IMR-90 (cell line): ENCODE measurements around the gene TBCEL. TPM values are rescaled to one million over a fixed set of nuclear protein-coding genes. Genes with fewer than 3 reads are reported as not detected.

Source experiments
- ATAC-seq: fragments of 200-7000 bp; cut with Tn5 transposase; 2 replicates; pipeline ENCODE4 v1.9.1; 2020; ENCODE audit warnings: low read depth, mild to moderate bottlenecking, moderate library complexity
- BruUV-seq: library from RNA; stranded (reverse); fragments of 400-500 nt; replicated peaks from 2 replicates; lab custom pipeline; 2021; lab: Mats Ljungman, UMichigan
- CTCF ChIA-PET: fragments of 300-600 bp; formaldehyde crosslinking; extraction: SDS; loops from one replicate; lab custom pipeline; 2021; ENCODE audit warnings: antibody characterized with exemption; lab: Yijun Ruan, JAX
- POLR2A ChIA-PET: fragments of 300-600 bp; sonication (Branson Sonifier 250); formaldehyde crosslinking; loops from one replicate; lab custom pipeline; 2022; ENCODE audit warnings: antibody characterized with exemption; ENCODE audit not compliant: unreplicated experiment; lab: Charles Lee
- DNase-seq: peaks from one replicate; pipeline ENCODE4 v3.0.0; 2013
- H2AFZ ChIP-seq: replicated peaks from 2 replicates; pipeline ENCODE3; 2013; ENCODE audit warnings: low read length, mild to moderate bottlenecking; ENCODE audit not compliant: poor library complexity
- H2AK5ac ChIP-seq: 2 replicates; pipeline ENCODE4 v1.6.1; 2013; ENCODE audit warnings: low read depth, low read length, inconsistent platforms
- H2AK9ac ChIP-seq: replicated peaks from 2 replicates; pipeline ENCODE3; 2013; ENCODE audit warnings: mild to moderate bottlenecking, low read depth, low read length, moderate library complexity; ENCODE audit not compliant: poor library complexity
- H2BK120ac ChIP-seq: 2 replicates; pipeline ENCODE4 v1.6.1; 2013; ENCODE audit warnings: low read depth, low read length, inconsistent platforms
- H2BK15ac ChIP-seq: 3 replicates; pipeline ENCODE4 v1.6.1; 2013; ENCODE audit warnings: low read depth, low read length, inconsistent platforms
- H2BK20ac ChIP-seq: 2 replicates; pipeline ENCODE4 v1.6.1; 2013; ENCODE audit warnings: low read depth, mild to moderate bottlenecking, inconsistent platforms, low read length, moderate library complexity
- H2BK5ac ChIP-seq: 2 replicates; pipeline ENCODE4 v1.6.1; 2013; ENCODE audit warnings: mild to moderate bottlenecking, low read depth, low read length, inconsistent platforms; ENCODE audit not compliant: poor library complexity, severe bottlenecking
- H3K14ac ChIP-seq: replicated peaks from 2 replicates; pipeline ENCODE4 v1.6.1; 2013; ENCODE audit warnings: low read depth, low read length, inconsistent platforms
- H3K18ac ChIP-seq: 2 replicates; pipeline ENCODE4 v1.6.1; 2013; ENCODE audit warnings: low read depth, low read length, control low read depth
- H3K23ac ChIP-seq: 2 replicates; pipeline ENCODE4 v1.6.1; 2013; ENCODE audit warnings: low read depth, low read length, inconsistent platforms
- H3K27ac ChIP-seq: 2 replicates; pipeline ENCODE4 v1.5.1; 2013; ENCODE audit warnings: mild to moderate bottlenecking, control low read depth, low read length; ENCODE audit not compliant: insufficient read depth
- H3K27me3 ChIP-seq: 2 replicates; pipeline ENCODE4 v1.6.1; 2013; ENCODE audit warnings: low read length; ENCODE audit not compliant: control insufficient read depth, insufficient read depth
- H3K36me3 ChIP-seq: 2 replicates; pipeline ENCODE4 v1.6.1; 2013; ENCODE audit warnings: low read length, mixed read lengths; ENCODE audit not compliant: control insufficient read depth, insufficient read depth
- H3K4ac ChIP-seq: 2 replicates; pipeline ENCODE4 v1.6.1; 2013; ENCODE audit warnings: low read depth, low read length, inconsistent platforms
- H3K4me1 ChIP-seq: 2 replicates; pipeline ENCODE4 v1.6.1; 2013; ENCODE audit warnings: low read length, mixed read lengths; ENCODE audit not compliant: control insufficient read depth, insufficient read depth
- H3K4me2 ChIP-seq: 2 replicates; pipeline ENCODE4 v1.6.1; 2013; ENCODE audit warnings: low read depth, mild to moderate bottlenecking, control low read depth, low read length, moderate library complexity
- H3K4me3 ChIP-seq: 2 replicates; pipeline ENCODE4 v1.5.1; 2013; ENCODE audit warnings: low read depth, mild to moderate bottlenecking, control low read depth, low read length, moderate library complexity; ENCODE audit not compliant: insufficient read depth
- H3K56ac ChIP-seq: 2 replicates; pipeline ENCODE4 v1.6.1; 2013; ENCODE audit warnings: low read length, inconsistent platforms; ENCODE audit not compliant: insufficient read depth; ENCODE audit errors: extremely low read depth
- H3K79me1 ChIP-seq, 2 experiments: 2 replicates each; pipeline ENCODE4 v1.6.1; 2013; ENCODE audit warnings: low read length in 2 of 2, inconsistent platforms in 1 of 2, low read depth in 1 of 2
- H3K9ac ChIP-seq: 2 replicates; pipeline ENCODE4 v1.6.1; 2013; ENCODE audit warnings: low read depth, low read length, control low read depth
- H3K9me1 ChIP-seq: 2 replicates; pipeline ENCODE4 v1.6.1; 2013; ENCODE audit warnings: low read length, inconsistent platforms; ENCODE audit not compliant: insufficient read depth
- H3K9me3 ChIP-seq: 2 replicates; pipeline ENCODE4 v1.6.1; 2013; ENCODE audit warnings: low read length; ENCODE audit not compliant: control insufficient read depth, insufficient read depth
- H4K20me1 ChIP-seq: 2 replicates; pipeline ENCODE4 v1.6.1; 2013; ENCODE audit warnings: low read length, inconsistent platforms; ENCODE audit not compliant: insufficient read depth
- H4K5ac ChIP-seq: 2 replicates; pipeline ENCODE4 v1.6.1; 2013; ENCODE audit warnings: mild to moderate bottlenecking, low read depth, low read length, control low read depth
- H4K8ac ChIP-seq, 2 experiments: 2 replicates each; pipeline ENCODE4 v1.6.1; 2013; ENCODE audit warnings: low read depth in 2 of 2, low read length in 2 of 2, control low read depth in 1 of 2, inconsistent platforms in 1 of 2
- H4K91ac ChIP-seq: 2 replicates; pipeline ENCODE4 v1.6.1; 2013; ENCODE audit warnings: low read depth, low read length, inconsistent platforms; ENCODE audit not compliant: insufficient read depth
- BHLHE40 ChIP-seq: fragments of 150-350 bp; IDR thresholded peaks from 2 replicates; pipeline ENCODE4 v1.6.1; 2016; ENCODE audit warnings: mild to moderate bottlenecking, low read depth, low read length
- CEBPB ChIP-seq: IDR thresholded peaks from 2 replicates; pipeline ENCODE4 v1.6.1; 2012; ENCODE audit warnings: low read depth, low read length, improper control_type of control experiment
- CHD1 ChIP-seq: IDR thresholded peaks from 2 replicates; pipeline ENCODE4 v1.6.1; 2012; ENCODE audit warnings: low read depth, low read length, improper control_type of control experiment
- FOS ChIP-seq: fragments of 150-350 bp; IDR thresholded peaks from 2 replicates; pipeline ENCODE4 v1.6.1; 2016; ENCODE audit warnings: low read depth, low read length
- MAFK ChIP-seq: IDR thresholded peaks from 2 replicates; pipeline ENCODE4 v1.6.1; 2012; ENCODE audit warnings: low read depth, low read length, improper control_type of control experiment
- MAZ ChIP-seq: IDR thresholded peaks from 2 replicates; pipeline ENCODE4 v1.6.1; 2012; ENCODE audit warnings: low read depth, mild to moderate bottlenecking, low read length, improper control_type of control experiment, moderate library complexity, borderline replicate concordance
- MXI1 ChIP-seq: IDR thresholded peaks from 2 replicates; pipeline ENCODE4 v1.6.1; 2012; ENCODE audit warnings: low read depth, mild to moderate bottlenecking, low read length, moderate library complexity, borderline replicate concordance
- NFE2L2 ChIP-seq: fragments of 150-350 bp; IDR thresholded peaks from 2 replicates; pipeline ENCODE4 v1.6.1; 2016; ENCODE audit warnings: low read depth, mild to moderate bottlenecking, low read length
- POLR2A ChIP-seq: IDR thresholded peaks from 2 replicates; pipeline ENCODE4 v1.6.1; 2012; ENCODE audit warnings: mild to moderate bottlenecking, low read depth, low read length
- RAD21 ChIP-seq: IDR thresholded peaks from 2 replicates; pipeline ENCODE4 v1.6.1; 2012; ENCODE audit warnings: low read length, improper control_type of control experiment
- RCOR1 ChIP-seq: IDR thresholded peaks from 2 replicates; pipeline ENCODE4 v1.6.1; 2012; ENCODE audit warnings: mild to moderate bottlenecking, low read length, improper control_type of control experiment; ENCODE audit not compliant: insufficient replicate concordance
- RFX5 ChIP-seq: IDR thresholded peaks from 2 replicates; pipeline ENCODE4 v1.8.0; 2012; ENCODE audit warnings: low read depth, mild to moderate bottlenecking, low read length, moderate library complexity
- SMC3 ChIP-seq: fragments of 150-350 bp; IDR thresholded peaks from 2 replicates; pipeline ENCODE4 v1.6.1; 2016; ENCODE audit warnings: low read depth, mild to moderate bottlenecking, antibody characterized with exemption, low read length, moderate library complexity
- WGBS, 2 experiments: methylation state at CpG; one replicate each; pipeline versions ENCODE4 v1.1.5 to v1.1.7; 2013; ENCODE audit warnings: missing lambda C conversion rate in 2 of 2; ENCODE audit not compliant: insufficient read length in 1 of 2; ENCODE audit errors: extremely low coverage in 2 of 2; 5-methylcytosine and 5-hydroxymethylcytosine counted together
- dilution Hi-C: fragments of 300-500 bp; cut with HindIII; formaldehyde crosslinking; loops from one replicate; pipeline ENCODE4 v1.14.3; 2018; ENCODE audit warnings: low sequenced_read_pairs; ENCODE audit not compliant: unreplicated experiment
- in situ Hi-C: fragments of 300-500 bp; cut with MboI; formaldehyde crosslinking; loops from 3 replicates; pipeline ENCODE4 v1.14.3; 2019; ENCODE audit warnings: low sequenced_read_pairs, inconsistent platforms, mixed read lengths
- intact Hi-C: fragments of 100-400 bp; cut with micrococcal nuclease; formaldehyde crosslinking; loops from 2 replicates; pipeline ENCODE4 v1.10.0; 2022
- polyA plus RNA-seq, 3 experiments: library from polyadenylated mRNA; depleted of rRNA; stranded (reverse); fragments of >200 nt; gene quantifications; 2 replicates each; pipeline ENCODE4 v1.2.3, GENCODE V29; 2012; ENCODE audit warnings: low replicate concordance in 1 of 3
- total RNA-seq: library from RNA; depleted of rRNA; stranded (reverse); fragments of >200 nt; gene quantifications from 2 replicates; pipeline ENCODE4 v1.2.3, GENCODE V29; 2012
- TF ChIP-seq, protein P1 (sequence below): fragments of 150-350 bp; IDR thresholded peaks from 2 replicates; pipeline ENCODE4 v1.6.1; 2017; ENCODE audit warnings: mild to moderate bottlenecking, antibody characterized with exemption, low read length, low read depth
- TF ChIP-seq, protein P2 (sequence below): fragments of 150-350 bp; IDR thresholded peaks from 2 replicates; pipeline ENCODE4 v1.6.1; 2016; ENCODE audit warnings: low read depth, mild to moderate bottlenecking, low read length, moderate library complexity, borderline replicate concordance
- TF ChIP-seq, protein P3 (sequence below): conservative IDR thresholded peaks from 2 replicates; pipeline ENCODE4 v1.5.1; 2012; ENCODE audit warnings: mild to moderate bottlenecking, low read depth, low read length, improper control_type of control experiment

The TBCEL gene
- total and polyA plus RNA-seq, 2 of the 4 experiments (the other 2 are of a cell fraction): 7.1 to 21.0 TPM

DNA sequence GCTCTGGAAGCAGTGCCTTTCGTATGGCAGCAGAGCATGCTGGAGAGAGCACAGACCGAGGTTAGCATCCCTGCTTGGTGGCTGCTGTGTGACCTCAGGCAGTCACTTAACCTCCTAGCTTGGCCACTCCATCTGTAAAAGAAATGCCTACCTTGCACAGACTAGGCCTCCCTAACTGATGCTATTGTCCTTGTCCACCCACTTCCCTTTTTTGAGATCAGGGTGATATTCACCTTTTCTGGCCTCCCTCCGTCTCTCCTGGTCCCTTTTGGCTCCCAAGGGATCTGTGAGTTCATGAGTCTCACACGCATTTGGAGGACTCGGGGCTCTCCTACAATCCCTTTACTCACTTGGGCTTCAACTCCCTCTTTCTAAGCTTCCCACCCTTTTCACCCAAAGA is 114.4 kb downstream of the TBCEL start:
- Histone ChIP-seq H3K4me2 (no peak overlapping the region), H3K14ac (no peak overlapping the region), H4K5ac (no peak overlapping the region), H3K27ac (no peak overlapping the region), H3K4me3 (no peak overlapping the region), H2BK20ac (no peak overlapping the region), H3K9ac (no peak overlapping the region), H3K79me1 (no peaks in the 10 kb centered on the region), H4K8ac (no peak overlapping the region), H3K56ac (no peak overlapping the region), H2AK5ac (no peak overlapping the region), H4K91ac (no peak overlapping the region), H2BK120ac (no peak overlapping the region), H3K9me1 (no peaks in the 10 kb centered on the region), H3K18ac (no peak overlapping the region), H2AK9ac (no peak overlapping the region), H2BK15ac (no peak overlapping the region), H4K20me1 (no peaks in the 10 kb centered on the region), H3K36me3 (no peaks in the 10 kb centered on the region), H3K23ac (no peak overlapping the region), H3K9me3 (no peaks in the 10 kb centered on the region), H3K4ac (no peak overlapping the region), H3K27me3 (peaks cover 5% of the 10 kb centered on the region; the same call in 1 of the 2 replicates), H2AFZ (no peak overlapping the region), H3K4me1 (no peaks in the 10 kb centered on the region), H2BK5ac (no peak overlapping the region)
- in situ Hi-C loops: no loop called here
- no peak for DNase-seq
- TF ChIP-seq SMC3 (no peak), FOS (no peak), MXI1 (no peak), MAZ (no peak), MAFK (no peak), CEBPB (no peak), POLR2A (no peak), CHD1 (no peak), NFE2L2 (no peak), RAD21 (no peak), BHLHE40 (no peak), RCOR1 (no peak), RFX5 (no peak)
- TF ChIP-seq, protein P1, sequence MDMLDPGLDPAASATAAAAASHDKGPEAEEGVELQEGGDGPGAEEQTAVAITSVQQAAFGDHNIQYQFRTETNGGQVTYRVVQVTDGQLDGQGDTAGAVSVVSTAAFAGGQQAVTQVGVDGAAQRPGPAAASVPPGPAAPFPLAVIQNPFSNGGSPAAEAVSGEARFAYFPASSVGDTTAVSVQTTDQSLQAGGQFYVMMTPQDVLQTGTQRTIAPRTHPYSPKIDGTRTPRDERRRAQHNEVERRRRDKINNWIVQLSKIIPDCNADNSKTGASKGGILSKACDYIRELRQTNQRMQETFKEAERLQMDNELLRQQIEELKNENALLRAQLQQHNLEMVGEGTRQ: no peak
- TF ChIP-seq, protein P2, sequence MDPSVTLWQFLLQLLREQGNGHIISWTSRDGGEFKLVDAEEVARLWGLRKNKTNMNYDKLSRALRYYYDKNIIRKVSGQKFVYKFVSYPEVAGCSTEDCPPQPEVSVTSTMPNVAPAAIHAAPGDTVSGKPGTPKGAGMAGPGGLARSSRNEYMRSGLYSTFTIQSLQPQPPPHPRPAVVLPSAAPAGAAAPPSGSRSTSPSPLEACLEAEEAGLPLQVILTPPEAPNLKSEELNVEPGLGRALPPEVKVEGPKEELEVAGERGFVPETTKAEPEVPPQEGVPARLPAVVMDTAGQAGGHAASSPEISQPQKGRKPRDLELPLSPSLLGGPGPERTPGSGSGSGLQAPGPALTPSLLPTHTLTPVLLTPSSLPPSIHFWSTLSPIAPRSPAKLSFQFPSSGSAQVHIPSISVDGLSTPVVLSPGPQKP: no peak
- TF ChIP-seq, protein P3, sequence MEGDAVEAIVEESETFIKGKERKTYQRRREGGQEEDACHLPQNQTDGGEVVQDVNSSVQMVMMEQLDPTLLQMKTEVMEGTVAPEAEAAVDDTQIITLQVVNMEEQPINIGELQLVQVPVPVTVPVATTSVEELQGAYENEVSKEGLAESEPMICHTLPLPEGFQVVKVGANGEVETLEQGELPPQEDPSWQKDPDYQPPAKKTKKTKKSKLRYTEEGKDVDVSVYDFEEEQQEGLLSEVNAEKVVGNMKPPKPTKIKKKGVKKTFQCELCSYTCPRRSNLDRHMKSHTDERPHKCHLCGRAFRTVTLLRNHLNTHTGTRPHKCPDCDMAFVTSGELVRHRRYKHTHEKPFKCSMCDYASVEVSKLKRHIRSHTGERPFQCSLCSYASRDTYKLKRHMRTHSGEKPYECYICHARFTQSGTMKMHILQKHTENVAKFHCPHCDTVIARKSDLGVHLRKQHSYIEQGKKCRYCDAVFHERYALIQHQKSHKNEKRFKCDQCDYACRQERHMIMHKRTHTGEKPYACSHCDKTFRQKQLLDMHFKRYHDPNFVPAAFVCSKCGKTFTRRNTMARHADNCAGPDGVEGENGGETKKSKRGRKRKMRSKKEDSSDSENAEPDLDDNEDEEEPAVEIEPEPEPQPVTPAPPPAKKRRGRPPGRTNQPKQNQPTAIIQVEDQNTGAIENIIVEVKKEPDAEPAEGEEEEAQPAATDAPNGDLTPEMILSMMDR: no peak
- intact Hi-C loops: no loop called here
- WGBS, 2 experiments: 80% methylated on average over 2 of the region's 5 CpGs; no CpG with 5 or more reads in 1 of the 2 experiments
- no peak for ATAC-seq
- POLR2A ChIA-PET: no interaction called here
- no TSS peak for BruUV-seq
- dilution Hi-C loops: no loop called here
- CTCF ChIA-PET: no interaction called here
